ENCODE data around the gene FDX2. TPM values are rescaled to one million over a fixed set of nuclear protein-coding genes. Genes with fewer than 3 reads are reported as not detected.
A peak's percentile ranks its signal among the peaks of the same experiment; 100 is the strongest.
"Not testable (repeated sequence)": the region's sequence is repeated elsewhere in the genome, so short reads cannot be mapped to it uniquely, and the experiment has no call there.

FDX2 gene
- 14.3 TPM for polyA plus RNA-seq (ENCODE audit: insufficient read length)
- long read RNA-seq, donor 1, transcript FDX2-202 (5 exons, 1,012 nt), result major isoform, 17 of 26 reads
- long read RNA-seq, donor 1, transcript FDX2-203 (4 exons, 635 nt), result minor isoform, 7 of 26 reads
- long read RNA-seq, donor 1, partial matches to known transcripts, result 0 of 26 reads
- long read RNA-seq, donor 1, other reads (novel, unspliced or antisense), result 0 of 26 reads
- long read RNA-seq, donor 2, transcript FDX2-202 (5 exons, 1,012 nt), result major isoform, 15 of 19 reads
- long read RNA-seq, donor 2, partial matches to known transcripts, result 0 of 19 reads
- long read RNA-seq, donor 2, other reads (novel, unspliced or antisense), result 0 of 19 reads
- long read RNA-seq, donor 3, transcript FDX2-202 (5 exons, 1,012 nt), result major isoform, 6 of 11 reads
- long read RNA-seq, donor 3, partial matches to known transcripts, result 0 of 11 reads
- long read RNA-seq, donor 3, other reads (novel, unspliced or antisense), result 0 of 11 reads
- long read RNA-seq, donor 4, partial matches to known transcripts, result 0 of 3 reads
- long read RNA-seq, donor 4, other reads (novel, unspliced or antisense), result 0 of 3 reads
- long read RNA-seq, donor 5, transcript FDX2-203 (4 exons, 635 nt), result minor isoform, 9 of 26 reads
- long read RNA-seq, donor 5, transcript FDX2-202 (5 exons, 1,012 nt), result major isoform, 17 of 26 reads
- long read RNA-seq, donor 5, partial matches to known transcripts, result 0 of 26 reads
- long read RNA-seq, donor 5, other reads (novel, unspliced or antisense), result 0 of 26 reads
- long read RNA-seq, donor 6, transcript FDX2-202 (5 exons, 1,012 nt), result major isoform, 13 of 20 reads
- long read RNA-seq, donor 6, transcript FDX2-203 (4 exons, 635 nt), result minor isoform, 5 of 20 reads
- long read RNA-seq, donor 6, partial matches to known transcripts, result 0 of 20 reads
- long read RNA-seq, donor 6, other reads (novel, unspliced or antisense), result 0 of 20 reads
- long read RNA-seq, donor 7, transcript FDX2-203 (4 exons, 635 nt), result minor isoform, 6 of 28 reads
- long read RNA-seq, donor 7, transcript FDX2-202 (5 exons, 1,012 nt), result major isoform, 21 of 28 reads
- long read RNA-seq, donor 7, partial matches to known transcripts, result 0 of 28 reads
- long read RNA-seq, donor 7, other reads (novel, unspliced or antisense), result 0 of 28 reads
- long read RNA-seq, donor 8, partial matches to known transcripts, result 0 of 5 reads
- long read RNA-seq, donor 8, other reads (novel, unspliced or antisense), result 0 of 5 reads

GRCh38 chr19:10315335-10316214 is at the start of gene FDX2:
Gene FDX2, minus strand, starts transcription at chr19:10316015. Its CDS starts 19 bp downstream, at chr19:10315996.
- DNase-seq, result peak; percentile 76

- DNase-seq, result no peak
These were observed 49.7 kb upstream of the FDX2 start for GRCh38 chr19:10365518-10365917.

- no peak for DNase-seq
These were observed 48.8 kb upstream of the FDX2 start for GRCh38 chr19:10364644-10365043.

- DNase-seq, result no peak
These were observed 48.0 kb upstream of the FDX2 start for GRCh38 chr19:10363789-10364281.

GRCh38 chr19:10362259-10362658 is 46.4 kb upstream of the FDX2 start:
- DNase-seq, result no peak

- DNase-seq, result no peak
These were observed 45.8 kb upstream of the FDX2 start for GRCh38 chr19:10361569-10362011.

GRCh38 chr19:10356431-10356830 is 40.6 kb upstream of the FDX2 start:
- DNase-seq, result no peak

- no peak for DNase-seq
These were observed 38.1 kb upstream of the FDX2 start for GRCh38 chr19:10353793-10354391.

- DNase-seq, result peak; percentile 78
These were observed 37.2 kb upstream of the FDX2 start for GRCh38 chr19:10352764-10353671.

- no peak for DNase-seq
These were observed 30.7 kb upstream of the FDX2 start for GRCh38 chr19:10346509-10346908.

GRCh38 chr19:10344780-10345179 is 29.0 kb upstream of the FDX2 start:
- DNase-seq, result no peak

GRCh38 chr19:10343495-10343894 is 27.7 kb upstream of the FDX2 start:
- no peak for DNase-seq

GRCh38 chr19:10339977-10340376 is 24.2 kb upstream of the FDX2 start:
- DNase-seq, result no peak

- no peak for DNase-seq
These were observed 23.7 kb upstream of the FDX2 start, which contains the start of gene ICAM3 for GRCh38 chr19:10339380-10339960. Gene ICAM3, minus strand, starts transcription at chr19:10339624. Its CDS starts 10 bp downstream, at chr19:10339614.

- DNase-seq, result no peak
These were observed 23.1 kb upstream of the FDX2 start for GRCh38 chr19:10338940-10339339.

- not testable (repeated sequence) for DNase-seq
These were observed 20.9 kb upstream of the FDX2 start for GRCh38 chr19:10336725-10337124.

GRCh38 chr19:10335352-10335985 is 19.7 kb upstream of the FDX2 start:
- no peak for DNase-seq

GRCh38 chr19:10334588-10335351 is 19.0 kb upstream of the FDX2 start:
- peak; percentile 86 for DNase-seq

All from left kidney (tissue), 8 donors.